ENCODE data around the gene CCDC148.

Gene CCDC148

GRCh38 chr2:158487419-158487818 is 30.9 kb upstream of the CCDC148 start:
- in situ Hi-C loops (cut with HindIII; ENCODE audit: low pct_ligation_motif_present, low sequenced_read_pairs), result no loop called here
- Histone ChIP-seq H3K4me3 (ENCODE audit: low read depth, low read length) (no peak overlapping the region), H3K27me3 (replicated peaks) (no peaks in the 10 kb centered on the region), H3K27ac (peak overlapping the region; percentile 34), H3K36me3 (replicated peaks) (no peaks in the 10 kb centered on the region)
- no peak for TF ChIP-seq CTCF (IDR thresholded peaks at IDR 0.05; ENCODE audit: low read depth, low read length, missing control alignments)
- peak; percentile 48 for DNase-seq

GRCh38 chr2:158486970-158487325 is 30.4 kb upstream of the CCDC148 start:
- peak overlapping the region; percentile 34 for H3K27ac ChIP-seq
- TF ChIP-seq CTCF (IDR thresholded peaks at IDR 0.05; ENCODE audit: low read depth, low read length, missing control alignments), result no peak

GRCh38 chr2:158486150-158486969 is 29.8 kb upstream of the CCDC148 start:
- in situ Hi-C loops (cut with HindIII; ENCODE audit: low pct_ligation_motif_present, low sequenced_read_pairs), result no loop called here
- no peaks in the 10 kb centered on the region for H3K27me3 ChIP-seq (replicated peaks)
- no peaks in the 10 kb centered on the region for H3K36me3 ChIP-seq (replicated peaks)
- no peak overlapping the region for H3K4me3 ChIP-seq (ENCODE audit: low read depth, low read length)
- peak overlapping the region; percentile 34 for H3K27ac ChIP-seq
- no peak for DNase-seq
- TF ChIP-seq CTCF (IDR thresholded peaks at IDR 0.05; ENCODE audit: low read depth, low read length, missing control alignments), result no peak

More at GRCh38 chr2:158486970-158487325, 30.4 kb upstream of the CCDC148 start:
- Histone ChIP-seq H3K27me3 (replicated peaks) (no peaks in the 10 kb centered on the region), H3K4me3 (ENCODE audit: low read depth, low read length) (no peak overlapping the region), H3K36me3 (replicated peaks) (no peaks in the 10 kb centered on the region)
- peak; percentile 38 for DNase-seq
- in situ Hi-C loops (cut with HindIII; ENCODE audit: low pct_ligation_motif_present, low sequenced_read_pairs), result no loop called here

- in situ Hi-C loops (cut with HindIII; ENCODE audit: low pct_ligation_motif_present, low sequenced_read_pairs), result no loop called here
- Histone ChIP-seq H3K27ac (no peak overlapping the region), H3K27me3 (replicated peaks) (no peaks in the 10 kb centered on the region), H3K4me3 (ENCODE audit: low read depth, low read length) (no peak overlapping the region), H3K36me3 (replicated peaks) (no peaks in the 10 kb centered on the region)
- TF ChIP-seq CTCF (IDR thresholded peaks at IDR 0.05; ENCODE audit: low read depth, low read length, missing control alignments), result no peak
- no peak for DNase-seq
These were observed 28.5 kb upstream of the CCDC148 start for GRCh38 chr2:158484892-158485556.

GRCh38 chr2:158482594-158482993 is 26.0 kb upstream of the CCDC148 start:
- in situ Hi-C loops (cut with HindIII; ENCODE audit: low pct_ligation_motif_present, low sequenced_read_pairs), result no loop called here
- DNase-seq, result no peak
- TF ChIP-seq CTCF (IDR thresholded peaks at IDR 0.05; ENCODE audit: low read depth, low read length, missing control alignments), result no peak

More at GRCh38 chr2:158482594-158482993, 26.0 kb upstream of the CCDC148 start:
- Histone ChIP-seq H3K27ac (peak overlapping the region; percentile 6), H3K4me3 (ENCODE audit: low read depth, low read length) (no peak overlapping the region), H3K27me3 (replicated peaks) (no peaks in the 10 kb centered on the region), H3K36me3 (replicated peaks) (no peaks in the 10 kb centered on the region)
